GM18520 (cell line): Measurements from ENCODE around the gene EIF4EBP3.
"Not testable (repeated sequence)": the region's sequence is repeated elsewhere in the genome, so short reads cannot be mapped to it uniquely, and the experiment has no call there.

ENCODE experiments used
- ATAC-seq: cut with Tn5 transposase; IDR thresholded peaks from one replicate; pipeline ENCODE4 v1.9.1; 2021; ENCODE audit not compliant: unreplicated experiment

EIF4EBP3 gene

GRCh38 chr5:140575309-140575708 is 27.8 kb downstream of the EIF4EBP3 start:
- no peak for ATAC-seq

DNA sequence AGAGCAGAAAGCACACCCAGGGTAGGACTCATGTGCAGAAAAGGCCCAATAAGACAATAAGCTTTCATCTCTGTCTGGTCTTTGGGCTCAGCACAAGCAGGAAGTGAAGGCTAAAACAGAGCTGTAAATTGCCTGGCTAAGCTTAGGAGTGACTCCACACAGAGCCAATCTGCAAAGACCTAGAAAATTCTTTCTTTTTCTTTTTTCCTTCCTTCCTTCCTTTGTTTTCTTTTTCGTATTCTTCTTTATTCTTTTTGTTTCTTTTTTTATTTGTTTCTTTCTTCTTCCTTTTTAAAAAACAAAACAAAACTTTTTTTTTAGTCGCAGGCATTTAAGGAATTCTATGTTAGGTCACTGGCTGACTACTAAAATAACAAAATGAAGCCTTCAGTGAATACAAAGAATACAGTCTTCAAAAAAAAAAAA is 29.3 kb downstream of the EIF4EBP3 start:
- ATAC-seq = no peak

- ATAC-seq = not testable (repeated sequence)
These were observed 31.8 kb downstream of the EIF4EBP3 start for GRCh38 chr5:140579188-140579747.

GRCh38 chr5:140587495-140587894 is 40.0 kb downstream of the EIF4EBP3 start:
- ATAC-seq = no peak

DNA sequence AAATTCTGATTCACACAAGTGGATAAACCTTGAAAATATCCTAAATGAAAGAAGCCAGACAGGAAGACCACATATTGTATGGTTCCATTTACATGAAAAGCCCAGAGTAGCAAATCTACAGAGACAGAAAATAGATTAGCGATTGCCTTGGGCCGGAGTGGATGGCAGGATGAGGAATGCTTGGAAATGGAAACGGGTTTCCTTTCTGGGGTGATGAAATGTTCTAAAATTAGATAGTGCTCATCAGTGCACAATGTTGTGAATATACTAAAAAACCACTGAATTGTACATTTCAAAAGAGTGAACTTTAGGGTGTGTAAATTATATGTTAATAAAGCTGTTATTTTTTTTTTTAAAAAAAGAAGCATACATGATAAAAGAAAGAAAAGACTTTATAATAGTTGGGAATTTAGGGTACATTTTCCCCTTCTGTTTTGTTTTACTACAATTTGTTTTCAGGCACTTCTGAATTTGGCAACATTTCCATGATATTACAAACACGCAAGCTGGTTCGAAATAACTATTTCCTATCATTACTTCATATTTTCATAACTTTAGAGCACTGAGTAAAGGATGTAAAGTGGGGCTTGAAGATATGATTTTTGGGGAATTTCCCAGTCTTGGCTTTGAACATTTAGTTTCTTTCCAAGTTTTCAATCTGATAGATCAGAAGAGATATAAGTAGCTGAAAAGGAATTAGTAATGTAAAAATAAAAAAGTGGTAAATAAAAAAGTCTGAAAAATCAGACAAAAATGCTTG is 41.0 kb downstream of the EIF4EBP3 start:
- ATAC-seq = no peak

DNA sequence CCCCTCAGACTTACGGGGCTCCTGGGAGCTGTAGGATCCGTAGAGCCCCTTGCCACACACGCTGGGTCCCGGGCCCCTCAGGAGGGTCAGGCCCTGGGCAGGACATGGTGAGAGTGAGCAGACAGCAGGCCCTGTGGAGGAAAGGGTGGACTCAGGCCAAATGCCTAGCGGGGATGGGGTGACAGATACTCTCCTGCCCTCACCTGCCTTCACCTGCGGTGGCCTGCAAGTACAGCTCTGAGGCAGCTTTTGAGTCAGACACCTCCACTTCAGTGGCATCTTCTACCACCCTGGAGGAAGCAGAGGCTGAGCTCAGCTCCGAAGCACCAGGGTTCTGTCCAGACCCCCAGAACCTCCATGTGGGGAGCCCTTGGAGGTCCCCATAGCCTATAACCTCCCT is 43.4 kb downstream of the EIF4EBP3 start:
- no peak for ATAC-seq

DNA sequence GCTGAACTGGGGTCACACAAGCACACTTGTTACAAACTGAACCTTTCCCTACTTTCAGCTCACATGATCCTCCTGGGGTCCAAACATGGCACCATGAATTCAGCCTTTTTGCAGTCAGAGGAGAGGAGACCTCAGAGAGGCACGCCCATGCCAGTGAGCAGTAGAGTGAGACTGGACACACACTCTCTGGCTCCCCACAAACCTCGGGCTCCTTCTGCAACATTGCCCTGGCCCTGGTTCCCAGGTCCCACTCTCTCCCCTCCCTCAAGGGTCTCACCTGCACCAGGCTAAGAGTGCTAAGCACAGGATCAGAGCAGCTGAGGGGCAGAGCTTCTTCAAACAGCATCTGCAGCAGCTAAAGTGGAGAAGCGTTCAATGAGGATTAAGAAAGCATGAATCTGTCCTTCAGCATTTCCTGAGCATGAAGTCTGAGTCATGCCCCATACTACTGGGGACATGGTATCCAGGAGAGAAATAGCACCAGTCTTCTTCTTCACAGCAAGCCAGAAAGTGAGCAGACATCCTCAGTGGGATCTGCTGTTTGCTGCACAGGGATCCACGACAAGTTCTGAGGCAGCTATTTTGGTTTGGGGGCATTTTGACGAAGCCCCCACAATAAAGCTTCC is 44.4 kb downstream of the EIF4EBP3 start:
- ATAC-seq = no peak

GRCh38 chr5:140593070-140593469 is 45.6 kb downstream of the EIF4EBP3 start:
- not testable (repeated sequence) for ATAC-seq

DNA sequence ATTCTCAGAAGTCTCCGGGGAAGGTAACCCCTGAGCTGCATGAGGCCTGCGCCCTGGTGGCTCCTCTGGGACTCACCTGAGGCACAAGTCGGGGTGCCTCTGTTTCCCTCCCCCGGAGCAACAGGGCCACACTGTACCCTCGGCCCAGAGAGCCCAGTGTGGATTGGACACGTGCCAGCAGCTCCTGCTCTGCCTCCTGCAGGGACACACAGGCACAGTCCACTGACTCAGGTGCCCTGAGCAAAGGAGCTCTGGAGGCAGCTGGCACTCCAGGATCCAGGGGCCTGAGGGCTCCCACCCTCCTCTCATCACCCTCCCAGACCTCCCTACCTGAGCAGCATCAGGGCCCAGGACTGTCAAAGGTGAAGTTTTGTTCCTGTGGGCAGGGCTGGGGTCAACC is 46.7 kb downstream of the EIF4EBP3 start:
- no peak for ATAC-seq

GRCh38 chr5:140595538-140596300 is 48.3 kb downstream of the EIF4EBP3 start:
- no peak for ATAC-seq

DNA sequence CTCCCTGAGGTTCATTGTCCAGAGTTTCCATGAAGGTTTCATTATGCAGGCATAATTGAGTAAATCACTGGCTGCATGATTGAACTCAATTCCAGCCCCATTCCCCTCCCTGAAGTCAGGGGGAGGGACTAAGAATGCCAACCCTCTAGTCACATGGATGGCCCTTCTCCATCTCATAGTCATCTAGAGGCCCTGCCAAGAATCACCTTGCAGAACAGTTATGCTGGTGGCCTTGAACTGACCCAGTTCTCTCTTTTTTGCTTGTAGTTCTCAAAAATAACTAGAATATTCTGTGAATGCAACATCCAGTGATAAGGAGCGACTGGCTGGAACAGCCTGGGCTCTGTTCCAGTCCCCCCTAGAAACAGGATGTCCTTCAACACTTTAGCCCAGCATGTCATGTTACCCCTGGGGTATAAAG is 48.9 kb downstream of the EIF4EBP3 start:
- ATAC-seq = no peak

DNA sequence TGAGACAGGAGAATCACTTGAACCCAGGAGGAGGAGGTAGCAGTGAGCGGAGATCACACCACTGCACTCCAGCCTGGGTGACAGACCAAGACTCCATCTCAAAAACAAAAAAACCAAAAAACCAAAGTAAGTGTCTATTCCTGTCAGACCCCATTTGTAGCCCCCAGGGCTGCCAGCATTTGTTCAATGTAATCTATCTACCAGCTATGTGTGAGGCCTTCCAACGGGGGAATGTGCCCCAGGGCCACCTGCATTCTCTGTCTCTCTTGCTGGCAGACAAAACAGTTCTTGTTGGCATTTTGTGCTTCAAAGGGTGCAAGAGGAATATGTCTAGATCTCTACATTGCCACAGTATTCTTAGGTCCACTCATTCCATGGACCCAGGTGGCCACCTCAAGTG is 51.4 kb downstream of the EIF4EBP3 start:
- no peak for ATAC-seq
